ENCODE measurements around the gene C6orf136.

Gene C6orf136

DNA sequence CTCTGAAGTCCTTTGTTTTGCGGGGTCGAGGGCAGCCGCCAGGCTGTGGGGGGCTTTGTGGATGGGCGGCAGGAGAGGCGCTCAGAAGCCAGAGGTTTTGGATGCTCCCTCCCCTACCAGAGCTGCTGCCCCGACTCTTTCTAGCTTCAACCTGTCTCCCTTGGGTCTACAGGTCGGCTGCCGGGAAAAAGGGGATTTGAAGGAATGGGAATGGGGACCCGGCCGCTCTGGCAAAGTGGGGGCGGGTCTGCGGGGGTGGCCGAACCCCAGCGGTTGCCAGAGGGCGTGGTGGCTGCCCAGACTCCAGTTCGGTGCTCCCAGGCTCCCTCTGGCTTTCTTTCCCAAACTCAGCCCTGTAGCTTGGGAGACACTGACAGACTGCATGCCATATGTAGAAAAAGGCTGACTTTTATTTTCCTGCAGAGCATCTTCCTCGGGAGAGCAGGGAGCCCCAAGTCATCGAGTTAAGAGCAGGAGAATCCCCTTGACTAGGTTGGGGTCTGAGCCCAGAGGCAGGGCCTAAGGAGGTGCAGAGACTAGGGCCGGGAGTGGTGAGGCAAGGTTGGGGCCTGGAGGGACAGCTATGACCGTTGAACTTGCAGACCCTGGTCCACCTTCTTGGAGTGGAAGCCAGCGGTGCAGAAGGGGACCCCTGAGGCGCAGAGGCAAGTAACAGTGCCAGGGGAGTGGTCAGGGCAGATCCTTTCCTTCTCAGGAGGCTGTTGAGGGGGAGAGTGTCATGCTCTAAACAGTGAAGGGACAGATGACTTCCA, 40.9 kb downstream of the C6orf136 start:
- no peak for DNase-seq

GRCh38 chr6:30688569-30688968, 41.6 kb downstream of the C6orf136 start:
- no peak for DNase-seq

GRCh38 chr6:30689022-30689865, 42.3 kb downstream of the C6orf136 start:
- DNase-seq: no peak

- no peak for DNase-seq
Observed at GRCh38 chr6:30689985-30690384, 43.1 kb downstream of the C6orf136 start.

DNA sequence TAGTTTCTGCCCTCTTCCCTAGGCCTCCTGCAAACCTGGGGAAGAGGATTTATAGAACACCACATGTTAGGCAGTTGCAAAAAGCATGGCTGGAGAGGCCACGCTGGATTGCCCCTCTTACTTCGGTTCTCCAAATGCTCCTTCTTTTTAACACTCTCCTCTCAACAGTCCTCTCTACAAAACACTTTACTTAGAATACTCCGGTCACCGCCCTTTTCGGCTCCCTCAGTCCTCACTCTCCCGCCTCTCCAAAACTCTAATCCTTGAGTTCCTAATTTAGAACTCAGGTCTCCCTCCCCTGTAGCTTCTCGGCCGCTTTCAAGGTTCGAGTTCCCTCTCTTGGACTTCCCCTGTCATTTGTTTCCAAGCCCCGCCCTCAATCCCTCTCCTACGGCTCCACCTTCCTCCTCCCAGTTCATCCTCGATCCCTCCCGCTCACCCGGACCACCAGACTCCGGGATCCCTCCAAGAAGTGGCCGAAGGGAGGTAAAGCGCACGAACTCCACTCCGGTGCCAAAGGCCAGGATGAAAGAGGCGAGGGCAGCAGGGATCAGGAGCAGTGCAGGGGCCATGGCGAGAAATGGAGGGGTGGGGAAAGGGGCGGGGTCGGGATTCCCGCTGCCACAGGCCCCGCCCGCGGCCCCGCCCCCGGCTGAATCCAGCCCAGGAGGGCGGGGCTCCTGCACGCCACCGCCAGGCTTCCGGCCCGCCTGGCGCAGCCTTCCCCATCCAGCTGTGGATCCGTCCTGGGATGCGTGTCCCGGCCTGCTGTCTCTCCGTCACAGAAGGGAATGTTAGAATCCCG, 43.7 kb downstream of the C6orf136 start, which contains the start of gene NRM:
Gene NRM, minus strand, starts transcription at position 582 of the 805 bp plus-strand sequence. Its CDS starts 10 bp downstream, at position 572.
- peak; percentile 84 for DNase-seq

DNA sequence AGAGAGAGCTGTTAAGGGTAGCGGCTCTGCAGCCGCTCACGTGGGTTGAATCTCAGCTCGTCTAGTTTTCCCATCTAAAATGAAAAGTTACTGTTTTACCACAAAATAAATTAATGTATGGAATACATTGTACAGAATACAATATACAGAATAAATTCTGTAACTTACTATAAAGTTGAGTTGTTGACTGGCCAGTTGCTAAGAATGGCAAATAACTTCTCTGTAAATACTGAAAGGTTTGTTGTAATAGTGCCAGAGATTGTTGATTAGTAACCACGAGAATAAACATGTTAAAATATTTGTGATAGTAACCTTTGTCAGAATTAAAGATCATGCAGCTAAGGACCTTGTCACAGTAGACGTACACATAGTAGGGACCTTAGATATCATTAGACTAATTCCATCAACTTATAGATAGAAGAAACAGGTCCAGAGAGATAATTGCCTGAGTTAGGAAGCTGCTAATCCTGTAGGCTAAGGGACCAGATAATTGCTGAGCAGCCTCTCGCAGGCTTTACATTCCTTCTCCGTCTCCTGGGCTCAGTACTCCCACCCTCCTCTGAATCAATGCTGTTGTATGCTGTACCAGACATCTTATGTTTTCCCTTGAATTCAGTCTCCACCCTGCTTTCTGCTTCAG, 44.4 kb downstream of the C6orf136 start:
- no peak for DNase-seq

DNA sequence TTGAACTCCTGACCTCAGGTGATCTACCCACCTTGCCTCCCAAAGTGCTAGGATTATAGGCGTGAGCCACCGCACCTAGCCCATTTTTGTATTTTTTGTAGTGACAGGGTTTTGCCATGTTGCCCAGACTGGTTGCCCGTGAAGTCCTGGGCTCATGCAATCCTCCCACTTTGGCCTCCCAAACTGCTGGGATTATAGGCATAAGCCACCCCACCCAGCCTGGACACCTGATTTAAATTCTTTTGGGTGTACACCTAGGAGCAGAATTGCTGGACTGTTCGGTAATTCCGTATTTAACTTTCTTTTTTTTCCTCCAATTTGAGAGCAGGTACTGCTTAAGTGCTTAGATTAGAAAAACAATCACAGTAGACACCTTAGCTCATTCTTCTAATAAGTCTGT, 49.5 kb downstream of the C6orf136 start:
- no peak for DNase-seq

- no peak for DNase-seq
Observed at GRCh38 chr6:30700340-30700739, 53.4 kb downstream of the C6orf136 start.
